Neural progenitor cell (in vitro differentiated cells): Measurements from ENCODE around the gene SPACA6.

Experiments used
- EZH2 ChIP-seq: fragments of 200-600 bp; sonication (generic); IDR thresholded peaks from 2 replicates; pipeline ENCODE4 v1.6.1; 2017; ENCODE audit warnings: antibody characterized with exemption, mild to moderate bottlenecking, moderate library complexity
- EZH2phosphoT487 ChIP-seq: fragments of 200-600 bp; sonication (generic); IDR thresholded peaks from 2 replicates; pipeline ENCODE4 v1.6.1; 2017; ENCODE audit warnings: antibody characterized with exemption
- TF ChIP-seq, protein P1 (sequence below): fragments of 200-600 bp; sonication (generic); IDR thresholded peaks from 2 replicates; pipeline ENCODE4 v1.5.1; 2017; ENCODE audit warnings: antibody characterized with exemption, mild to moderate bottlenecking

DNA sequence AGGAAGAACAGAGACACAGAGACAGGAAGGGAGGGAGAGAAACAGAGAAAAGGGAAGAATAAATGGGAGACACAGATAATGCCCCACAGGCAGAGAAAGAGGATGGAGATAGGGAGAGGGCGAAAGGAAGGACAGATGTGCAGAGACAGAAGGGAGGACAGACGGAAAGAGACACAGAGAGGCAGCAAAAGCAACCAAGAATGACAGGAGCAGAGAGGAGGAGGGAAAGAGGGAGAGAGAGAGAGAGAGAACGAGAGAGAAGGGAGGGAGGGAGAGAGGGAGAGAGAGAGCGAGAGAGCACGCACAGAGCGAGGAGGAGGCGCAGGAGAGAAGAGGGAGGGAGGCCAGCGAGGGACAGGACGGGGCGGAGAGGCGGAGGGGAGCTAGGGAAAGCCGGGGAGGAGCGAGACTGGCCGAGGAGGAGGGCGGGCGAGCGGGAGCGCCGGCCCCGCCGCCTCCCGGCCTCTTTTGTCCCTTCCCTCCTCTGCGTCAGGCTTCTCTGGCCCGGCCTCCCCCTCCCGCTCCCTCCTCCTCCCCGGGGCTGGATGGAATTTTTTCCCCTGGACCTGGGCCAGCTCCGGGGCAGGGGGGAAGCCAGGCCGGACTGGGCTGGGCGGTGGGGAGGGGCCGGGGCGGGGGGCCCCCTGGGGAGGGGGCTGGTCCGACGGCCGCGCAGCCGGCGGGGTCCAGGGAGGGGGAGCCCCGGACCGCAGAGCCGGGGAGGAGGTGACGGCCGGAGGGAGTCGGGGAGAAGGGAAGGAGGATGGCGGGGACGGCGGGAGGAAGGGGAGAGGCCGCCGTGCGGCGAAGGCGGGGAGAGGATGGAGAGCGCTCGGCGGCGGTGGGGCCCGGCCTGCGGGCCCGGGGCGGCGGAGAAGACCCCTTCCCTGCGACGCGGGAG lies 4.2 kb upstream of the SPACA6 start:
- no peak for TF ChIP-seq EZH2
- TF ChIP-seq, protein P1, sequence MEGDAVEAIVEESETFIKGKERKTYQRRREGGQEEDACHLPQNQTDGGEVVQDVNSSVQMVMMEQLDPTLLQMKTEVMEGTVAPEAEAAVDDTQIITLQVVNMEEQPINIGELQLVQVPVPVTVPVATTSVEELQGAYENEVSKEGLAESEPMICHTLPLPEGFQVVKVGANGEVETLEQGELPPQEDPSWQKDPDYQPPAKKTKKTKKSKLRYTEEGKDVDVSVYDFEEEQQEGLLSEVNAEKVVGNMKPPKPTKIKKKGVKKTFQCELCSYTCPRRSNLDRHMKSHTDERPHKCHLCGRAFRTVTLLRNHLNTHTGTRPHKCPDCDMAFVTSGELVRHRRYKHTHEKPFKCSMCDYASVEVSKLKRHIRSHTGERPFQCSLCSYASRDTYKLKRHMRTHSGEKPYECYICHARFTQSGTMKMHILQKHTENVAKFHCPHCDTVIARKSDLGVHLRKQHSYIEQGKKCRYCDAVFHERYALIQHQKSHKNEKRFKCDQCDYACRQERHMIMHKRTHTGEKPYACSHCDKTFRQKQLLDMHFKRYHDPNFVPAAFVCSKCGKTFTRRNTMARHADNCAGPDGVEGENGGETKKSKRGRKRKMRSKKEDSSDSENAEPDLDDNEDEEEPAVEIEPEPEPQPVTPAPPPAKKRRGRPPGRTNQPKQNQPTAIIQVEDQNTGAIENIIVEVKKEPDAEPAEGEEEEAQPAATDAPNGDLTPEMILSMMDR: no peak
- no peak for TF ChIP-seq EZH2phosphoT487
